Astrocyte (in vitro differentiated cells and primary cell): Measurements from ENCODE around the gene TEAD4. TPM values are rescaled to one million over a fixed set of nuclear protein-coding genes. Genes with fewer than 3 reads are reported as not detected.

ENCODE experiments used
- DNase-seq: peaks from one replicate; pipeline ENCODE4 v3.0.0-alpha.2; 2010; ENCODE audit warnings: low read depth
- FAIRE-seq: peaks from 2 replicates; lab custom pipeline; 2011; peaks lifted over from hg19 to GRCh38; lab: Jason Lieb, UNC
- H2AFZ ChIP-seq: 2 replicates; pipeline ENCODE4 v1.6.0; 2012; ENCODE audit warnings: low read depth, low read length, inconsistent platforms
- H3K27ac ChIP-seq: 2 replicates; pipeline ENCODE4 v1.5.1; 2011; ENCODE audit warnings: low read depth, low read length, inconsistent platforms
- H3K27me3 ChIP-seq: 2 replicates; pipeline ENCODE4 v1.6.0; 2011; ENCODE audit warnings: low read length, inconsistent platforms; ENCODE audit not compliant: insufficient read depth
- H3K36me3 ChIP-seq: 2 replicates; pipeline ENCODE4 v1.5.1; 2011; ENCODE audit warnings: low read length, inconsistent platforms; ENCODE audit not compliant: insufficient read depth
- H3K4me1 ChIP-seq: 2 replicates; pipeline ENCODE4 v1.5.1; 2011; ENCODE audit warnings: low read length, inconsistent platforms; ENCODE audit not compliant: insufficient read depth
- H3K4me2 ChIP-seq: 2 replicates; pipeline ENCODE4 v1.6.0; 2012; ENCODE audit warnings: low read length, inconsistent platforms
- H3K4me3 ChIP-seq: 2 replicates; pipeline ENCODE4 v1.5.1; 2011; ENCODE audit warnings: low read depth, mild to moderate bottlenecking, low read length, inconsistent platforms; ENCODE audit not compliant: insufficient read depth
- H3K79me2 ChIP-seq: 2 replicates; pipeline ENCODE4 v1.6.0; 2012; ENCODE audit warnings: mild to moderate bottlenecking, low read length, inconsistent platforms; ENCODE audit not compliant: insufficient read depth
- H3K9ac ChIP-seq: 2 replicates; pipeline ENCODE4 v1.6.0; 2012; ENCODE audit warnings: mild to moderate bottlenecking, low read length, inconsistent platforms
- H3K9me3 ChIP-seq: 2 replicates; pipeline ENCODE4 v1.5.1; 2012; ENCODE audit warnings: low read depth, mild to moderate bottlenecking, low read length, inconsistent platforms; ENCODE audit not compliant: insufficient read depth
- H4K20me1 ChIP-seq: 2 replicates; pipeline ENCODE4 v1.6.0; 2012; ENCODE audit warnings: low read length, inconsistent platforms; ENCODE audit not compliant: insufficient read depth
- H3K27ac Mint-ChIP-seq: one replicate; pipeline ENCODE4 v1.8.0; 2021; ENCODE audit warnings: mild to moderate bottlenecking, mixed read lengths; ENCODE audit not compliant: unreplicated experiment
- H3K27me3 Mint-ChIP-seq: one replicate; pipeline ENCODE4 v1.8.0; 2021; ENCODE audit warnings: low read depth, mixed read lengths; ENCODE audit not compliant: unreplicated experiment
- H3K36me3 Mint-ChIP-seq: one replicate; pipeline ENCODE4 v1.8.0; 2021; ENCODE audit warnings: low read depth, mixed read lengths; ENCODE audit not compliant: unreplicated experiment
- H3K4me1 Mint-ChIP-seq: one replicate; pipeline ENCODE4 v1.8.0; 2021; ENCODE audit warnings: low read depth, mixed read lengths; ENCODE audit not compliant: unreplicated experiment
- H3K4me3 Mint-ChIP-seq: one replicate; pipeline ENCODE4 v1.8.0; 2021; ENCODE audit warnings: mild to moderate bottlenecking, moderate library complexity, mixed read lengths; ENCODE audit not compliant: unreplicated experiment
- H3K9me3 Mint-ChIP-seq: one replicate; pipeline ENCODE4 v1.8.0; 2021; ENCODE audit warnings: mild to moderate bottlenecking, mixed read lengths; ENCODE audit not compliant: unreplicated experiment
- EZH2 ChIP-seq: IDR thresholded peaks from 2 replicates; pipeline ENCODE4 v1.6.1; 2012; ENCODE audit warnings: mild to moderate bottlenecking, low read length, inconsistent platforms; ENCODE audit not compliant: insufficient read depth
- total RNA-seq: library from RNA; stranded (reverse); gene quantifications from 2 replicates; pipeline ENCODE4 v1.2.1, GENCODE V29; 2021
- TF ChIP-seq, protein P1 (sequence below): IDR thresholded peaks from 2 replicates; pipeline ENCODE4 v1.5.1; 2011; ENCODE audit warnings: low read depth, mild to moderate bottlenecking, inconsistent platforms, low read length, moderate library complexity; ENCODE audit not compliant: insufficient read depth

TEAD4 gene
- total RNA-seq, 1 donor from 2014 or later: 19.1 TPM

DNA sequence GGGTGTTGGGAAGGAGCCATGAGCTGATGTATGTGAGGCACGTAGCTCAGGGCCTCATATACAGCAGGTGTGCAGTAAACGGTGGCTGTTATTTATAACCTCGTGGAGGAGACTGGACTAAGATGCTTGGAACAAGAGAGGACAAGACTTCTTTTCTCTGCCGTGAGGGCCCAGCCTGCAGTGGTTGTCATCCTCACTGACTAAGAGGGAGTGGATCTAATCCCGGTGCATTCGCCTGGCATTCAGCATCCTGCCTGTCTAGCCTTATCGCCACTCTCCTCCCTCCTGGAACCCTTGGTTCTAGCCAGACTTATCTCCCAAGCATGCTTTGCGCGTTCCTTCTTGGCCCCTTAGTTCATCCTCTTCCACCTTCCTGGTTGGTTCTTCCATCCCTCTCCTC lies 121.9 kb downstream of the TEAD4 start:
- H4K20me1 ChIP-seq: peaks cover 36% of the 10 kb centered on the region
- H3K27ac ChIP-seq: no peak overlapping the region
- TF ChIP-seq, protein P1, sequence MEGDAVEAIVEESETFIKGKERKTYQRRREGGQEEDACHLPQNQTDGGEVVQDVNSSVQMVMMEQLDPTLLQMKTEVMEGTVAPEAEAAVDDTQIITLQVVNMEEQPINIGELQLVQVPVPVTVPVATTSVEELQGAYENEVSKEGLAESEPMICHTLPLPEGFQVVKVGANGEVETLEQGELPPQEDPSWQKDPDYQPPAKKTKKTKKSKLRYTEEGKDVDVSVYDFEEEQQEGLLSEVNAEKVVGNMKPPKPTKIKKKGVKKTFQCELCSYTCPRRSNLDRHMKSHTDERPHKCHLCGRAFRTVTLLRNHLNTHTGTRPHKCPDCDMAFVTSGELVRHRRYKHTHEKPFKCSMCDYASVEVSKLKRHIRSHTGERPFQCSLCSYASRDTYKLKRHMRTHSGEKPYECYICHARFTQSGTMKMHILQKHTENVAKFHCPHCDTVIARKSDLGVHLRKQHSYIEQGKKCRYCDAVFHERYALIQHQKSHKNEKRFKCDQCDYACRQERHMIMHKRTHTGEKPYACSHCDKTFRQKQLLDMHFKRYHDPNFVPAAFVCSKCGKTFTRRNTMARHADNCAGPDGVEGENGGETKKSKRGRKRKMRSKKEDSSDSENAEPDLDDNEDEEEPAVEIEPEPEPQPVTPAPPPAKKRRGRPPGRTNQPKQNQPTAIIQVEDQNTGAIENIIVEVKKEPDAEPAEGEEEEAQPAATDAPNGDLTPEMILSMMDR: no peak
- no peak for TF ChIP-seq EZH2
- Mint-ChIP-seq H3K9me3 (no peaks in the 10 kb centered on the region), H3K4me1 (peaks cover 14% of the 10 kb centered on the region), H3K36me3 (peaks cover 19% of the 10 kb centered on the region), H3K4me3 (no peak overlapping the region), H3K27me3 (no peaks in the 10 kb centered on the region), H3K27ac (no peak overlapping the region)
- H3K4me2 ChIP-seq: no peak overlapping the region
- DNase-seq (no peak), FAIRE-seq (no peak)
- H3K27me3 ChIP-seq: no peaks in the 10 kb centered on the region
- H3K4me1 ChIP-seq: peaks cover 23% of the 10 kb centered on the region
- no peak overlapping the region for H3K9ac ChIP-seq
- no peak overlapping the region for H3K4me3 ChIP-seq
- H2AFZ ChIP-seq: no peak overlapping the region
- H3K36me3 ChIP-seq: no peaks in the 10 kb centered on the region
- H3K79me2 ChIP-seq: peaks cover 50% of the 10 kb centered on the region
- H3K9me3 ChIP-seq: no peaks in the 10 kb centered on the region

DNA sequence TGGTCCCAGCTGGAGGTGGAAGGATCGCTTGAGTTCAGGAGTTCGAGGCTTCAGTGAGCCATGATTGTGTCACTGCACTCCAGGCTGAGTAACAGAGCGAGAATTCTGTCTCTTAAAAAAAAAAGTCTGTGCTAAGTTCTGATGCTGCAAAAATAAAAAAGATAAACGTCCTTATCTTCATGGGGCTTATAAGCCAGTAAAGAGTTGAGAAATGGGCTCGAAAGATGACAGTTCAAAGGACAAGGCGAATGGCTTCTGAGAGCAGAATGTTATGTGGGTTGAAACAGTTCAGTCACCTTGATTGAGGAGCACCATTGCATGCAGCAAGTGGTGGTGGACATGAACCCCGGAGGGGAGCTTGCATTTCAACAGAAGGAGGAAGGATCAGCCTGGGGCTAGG lies 122.7 kb downstream of the TEAD4 start:
- FAIRE-seq (no peak), DNase-seq (no peak)
- no peaks in the 10 kb centered on the region for H3K9me3 ChIP-seq
- H2AFZ ChIP-seq: no peak overlapping the region
- H3K27me3 ChIP-seq: no peaks in the 10 kb centered on the region
- H3K79me2 ChIP-seq: peaks cover 52% of the 10 kb centered on the region
- no peaks in the 10 kb centered on the region for H3K36me3 ChIP-seq
- H3K4me3 ChIP-seq: no peak overlapping the region
- peaks cover 36% of the 10 kb centered on the region for H4K20me1 ChIP-seq
- no peaks in the 10 kb centered on the region for H3K9me3 Mint-ChIP-seq
- H3K4me3 Mint-ChIP-seq: no peak overlapping the region
- peaks cover 17% of the 10 kb centered on the region for H3K4me1 ChIP-seq
- H3K9ac ChIP-seq: no peak overlapping the region
- no peak overlapping the region for H3K27ac ChIP-seq
- peaks cover 20% of the 10 kb centered on the region for H3K36me3 Mint-ChIP-seq
- TF ChIP-seq, protein P1: no peak
- TF ChIP-seq EZH2: no peak
- H3K27me3 Mint-ChIP-seq: no peaks in the 10 kb centered on the region
- no peak overlapping the region for H3K27ac Mint-ChIP-seq
- H3K4me1 Mint-ChIP-seq: peaks cover 14% of the 10 kb centered on the region
- H3K4me2 ChIP-seq: no peak overlapping the region

DNA sequence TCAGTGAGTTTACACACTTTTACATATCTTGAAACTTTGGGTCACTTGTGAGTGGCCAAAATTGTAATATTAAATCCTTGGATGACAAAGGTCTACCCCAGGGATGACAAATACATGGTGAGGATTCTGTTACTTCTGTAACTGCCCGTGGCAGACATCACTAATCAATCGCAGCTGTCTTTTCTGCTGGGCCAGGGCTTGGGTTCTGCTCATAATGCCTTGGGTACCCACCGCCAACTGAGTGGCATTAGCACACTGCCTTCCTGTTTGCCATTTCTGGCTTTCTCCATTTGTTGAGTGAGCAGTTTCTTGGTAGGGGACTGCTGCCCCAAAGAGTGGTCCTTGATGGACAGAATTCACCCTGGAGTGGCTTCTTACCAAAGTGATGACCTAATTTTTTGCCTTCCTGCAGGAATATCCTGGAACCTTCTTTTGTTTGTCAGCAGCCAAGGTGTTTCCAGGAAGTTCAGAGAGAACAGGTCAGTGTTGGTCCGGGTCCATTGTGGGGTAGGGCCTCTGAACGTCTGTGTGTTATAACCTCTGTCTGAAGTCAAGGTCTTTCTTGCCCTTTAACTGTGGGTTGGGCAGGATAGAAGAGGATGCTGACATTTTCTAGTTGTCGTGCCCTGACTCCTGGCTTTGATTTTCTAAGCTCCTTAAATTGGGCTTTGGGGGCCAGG lies 124.2 kb downstream of the TEAD4 start:
- Mint-ChIP-seq H3K36me3 (peaks cover 18% of the 10 kb centered on the region), H3K9me3 (no peaks in the 10 kb centered on the region), H3K4me3 (no peak overlapping the region), H3K27me3 (no peaks in the 10 kb centered on the region), H3K4me1 (peaks cover 13% of the 10 kb centered on the region), H3K27ac (no peak overlapping the region)
- FAIRE-seq (no peak), DNase-seq (no peak)
- no peak overlapping the region for H3K4me2 ChIP-seq
- peaks cover 35% of the 10 kb centered on the region for H4K20me1 ChIP-seq
- peak overlapping the region; percentile 20 for H2AFZ ChIP-seq
- peaks cover 9% of the 10 kb centered on the region for H3K4me1 ChIP-seq
- H3K9me3 ChIP-seq: no peaks in the 10 kb centered on the region
- peaks cover 51% of the 10 kb centered on the region for H3K79me2 ChIP-seq
- no peaks in the 10 kb centered on the region for H3K27me3 ChIP-seq
- no peak for TF ChIP-seq EZH2
- TF ChIP-seq, protein P1: no peak
- H3K4me3 ChIP-seq: no peak overlapping the region
- H3K9ac ChIP-seq: no peak overlapping the region
- H3K36me3 ChIP-seq: no peaks in the 10 kb centered on the region
- no peak overlapping the region for H3K27ac ChIP-seq
